ENCODE measurements around the gene FARP2.

Gene FARP2, protein sequence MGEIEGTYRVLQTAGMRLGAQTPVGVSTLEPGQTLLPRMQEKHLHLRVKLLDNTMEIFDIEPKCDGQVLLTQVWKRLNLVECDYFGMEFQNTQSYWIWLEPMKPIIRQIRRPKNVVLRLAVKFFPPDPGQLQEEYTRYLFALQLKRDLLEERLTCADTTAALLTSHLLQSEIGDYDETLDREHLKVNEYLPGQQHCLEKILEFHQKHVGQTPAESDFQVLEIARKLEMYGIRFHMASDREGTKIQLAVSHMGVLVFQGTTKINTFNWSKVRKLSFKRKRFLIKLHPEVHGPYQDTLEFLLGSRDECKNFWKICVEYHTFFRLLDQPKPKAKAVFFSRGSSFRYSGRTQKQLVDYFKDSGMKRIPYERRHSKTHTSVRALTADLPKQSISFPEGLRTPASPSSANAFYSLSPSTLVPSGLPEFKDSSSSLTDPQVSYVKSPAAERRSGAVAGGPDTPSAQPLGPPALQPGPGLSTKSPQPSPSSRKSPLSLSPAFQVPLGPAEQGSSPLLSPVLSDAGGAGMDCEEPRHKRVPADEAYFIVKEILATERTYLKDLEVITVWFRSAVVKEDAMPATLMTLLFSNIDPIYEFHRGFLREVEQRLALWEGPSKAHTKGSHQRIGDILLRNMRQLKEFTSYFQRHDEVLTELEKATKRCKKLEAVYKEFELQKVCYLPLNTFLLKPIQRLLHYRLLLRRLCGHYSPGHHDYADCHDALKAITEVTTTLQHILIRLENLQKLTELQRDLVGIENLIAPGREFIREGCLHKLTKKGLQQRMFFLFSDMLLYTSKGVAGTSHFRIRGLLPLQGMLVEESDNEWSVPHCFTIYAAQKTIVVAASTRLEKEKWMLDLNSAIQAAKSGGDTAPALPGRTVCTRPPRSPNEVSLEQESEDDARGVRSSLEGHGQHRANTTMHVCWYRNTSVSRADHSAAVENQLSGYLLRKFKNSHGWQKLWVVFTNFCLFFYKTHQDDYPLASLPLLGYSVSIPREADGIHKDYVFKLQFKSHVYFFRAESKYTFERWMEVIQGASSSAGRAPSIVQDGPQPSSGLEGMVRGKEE

DNA sequence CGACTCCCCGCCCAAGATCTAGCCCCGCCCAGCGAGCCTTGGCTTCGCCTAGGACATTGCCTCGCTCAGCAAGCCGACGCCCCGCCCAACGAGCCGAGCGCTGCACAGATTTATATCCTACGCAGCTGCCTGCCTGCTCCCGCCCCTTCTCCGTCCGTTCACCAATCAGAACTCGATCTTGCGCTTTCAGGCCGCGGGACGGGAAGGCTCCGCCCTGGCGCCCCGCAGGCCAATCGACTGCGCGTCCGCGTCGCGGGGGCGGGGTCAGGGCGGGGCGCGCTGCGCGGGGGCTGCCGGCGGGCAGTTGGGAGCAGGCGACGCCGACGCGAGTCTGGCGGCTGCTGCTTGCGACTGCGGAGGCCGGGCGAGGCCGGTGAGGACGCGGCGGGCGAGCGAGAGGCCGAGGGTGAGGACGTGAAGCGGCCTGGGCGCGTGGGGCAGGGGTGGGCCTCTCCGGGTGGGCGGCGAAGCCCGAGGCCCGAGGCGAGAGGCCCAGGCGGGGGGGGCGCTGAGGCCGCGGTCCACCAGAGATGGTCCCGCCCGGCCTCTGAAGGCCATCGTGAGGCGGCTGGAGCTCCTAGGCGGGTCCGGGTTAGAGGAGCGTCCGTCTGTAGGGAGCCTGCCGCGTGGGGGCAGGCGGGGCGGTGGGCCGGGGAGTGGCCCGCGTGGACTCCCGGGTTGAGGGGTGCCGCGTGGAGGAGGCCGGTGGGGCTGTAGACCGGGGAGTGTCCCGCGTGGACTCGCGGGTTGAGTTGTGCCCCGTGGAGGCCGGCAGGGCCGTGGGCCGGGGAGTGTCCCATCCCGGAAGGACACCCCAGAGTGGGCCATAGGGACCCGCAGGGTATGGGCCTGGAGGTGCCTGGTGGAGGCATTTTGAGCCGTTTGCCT is at the start of gene FARP2:
Gene FARP2, plus strand, starts transcription at position 303 of the 888 bp plus-strand sequence. CDS start 16,823 bp downstream, outside the sequence.
- Mint-ChIP-seq H3K9me3 (no peaks in the 10 kb centered on the region), H3K27ac (peak within 1 kb of the TSS; percentile 75), H3K36me3 (ENCODE audit: low read depth) (peaks cover 36% of the 10 kb centered on the region), H3K4me3 (peak within 1 kb of the TSS; percentile 85), H3K27me3 (no peaks in the 10 kb centered on the region), H3K4me1 (ENCODE audit: low read depth) (peaks cover 33% of the 10 kb centered on the region)

DNA sequence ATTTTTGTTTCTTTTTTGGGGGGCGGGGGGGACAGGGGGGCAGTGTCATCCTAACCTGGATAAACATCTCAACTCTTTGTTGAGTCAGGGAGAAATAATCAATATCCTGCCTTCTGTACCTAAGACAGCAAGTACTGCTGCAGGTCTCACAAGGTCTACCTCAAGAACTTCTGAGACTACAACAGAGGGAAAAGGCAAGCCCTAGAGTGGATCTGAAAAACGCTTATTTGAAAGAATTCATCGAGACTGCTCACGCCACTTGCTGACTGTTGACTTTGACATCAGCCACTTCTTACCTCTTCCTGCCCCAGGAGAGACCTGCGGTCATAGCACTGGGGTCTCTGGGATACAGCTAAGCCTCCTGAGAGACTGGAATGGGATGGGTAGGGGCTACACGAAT is 49.0 kb upstream of the FARP2 start:
- no peak overlapping the region for H3K27ac Mint-ChIP-seq
- no peaks in the 10 kb centered on the region for H3K27me3 Mint-ChIP-seq
- no peaks in the 10 kb centered on the region for H3K9me3 Mint-ChIP-seq
- H3K4me3 Mint-ChIP-seq = no peak overlapping the region
- peaks cover 16% of the 10 kb centered on the region for H3K36me3 Mint-ChIP-seq (ENCODE audit: low read depth)
- H3K4me1 Mint-ChIP-seq (ENCODE audit: low read depth) = peaks cover 86% of the 10 kb centered on the region

DNA sequence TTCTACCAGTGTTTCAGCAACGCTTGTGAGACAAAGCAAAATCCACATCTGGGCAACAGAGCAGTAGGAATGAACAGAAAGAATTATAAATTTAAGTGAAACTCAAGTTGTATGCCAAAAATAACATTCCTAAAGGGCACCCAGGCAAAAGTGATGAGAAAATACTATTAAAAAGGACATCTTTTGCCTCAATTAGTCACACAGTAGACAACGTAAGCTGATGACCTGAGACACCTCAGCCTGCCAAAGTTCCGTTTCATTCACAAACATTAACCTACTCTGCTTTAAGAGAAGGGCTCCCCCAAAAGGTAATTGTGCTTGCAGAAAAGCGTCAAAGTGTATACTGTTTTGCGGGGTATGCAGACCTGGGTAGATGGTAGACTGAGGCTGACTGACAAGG is 47.8 kb upstream of the FARP2 start:
- Mint-ChIP-seq H3K4me3 (no peak overlapping the region), H3K27ac (peak overlapping the region; percentile 86), H3K36me3 (ENCODE audit: low read depth) (peaks cover 16% of the 10 kb centered on the region), H3K9me3 (no peaks in the 10 kb centered on the region), H3K4me1 (ENCODE audit: low read depth) (peaks cover 89% of the 10 kb centered on the region), H3K27me3 (no peaks in the 10 kb centered on the region)

DNA sequence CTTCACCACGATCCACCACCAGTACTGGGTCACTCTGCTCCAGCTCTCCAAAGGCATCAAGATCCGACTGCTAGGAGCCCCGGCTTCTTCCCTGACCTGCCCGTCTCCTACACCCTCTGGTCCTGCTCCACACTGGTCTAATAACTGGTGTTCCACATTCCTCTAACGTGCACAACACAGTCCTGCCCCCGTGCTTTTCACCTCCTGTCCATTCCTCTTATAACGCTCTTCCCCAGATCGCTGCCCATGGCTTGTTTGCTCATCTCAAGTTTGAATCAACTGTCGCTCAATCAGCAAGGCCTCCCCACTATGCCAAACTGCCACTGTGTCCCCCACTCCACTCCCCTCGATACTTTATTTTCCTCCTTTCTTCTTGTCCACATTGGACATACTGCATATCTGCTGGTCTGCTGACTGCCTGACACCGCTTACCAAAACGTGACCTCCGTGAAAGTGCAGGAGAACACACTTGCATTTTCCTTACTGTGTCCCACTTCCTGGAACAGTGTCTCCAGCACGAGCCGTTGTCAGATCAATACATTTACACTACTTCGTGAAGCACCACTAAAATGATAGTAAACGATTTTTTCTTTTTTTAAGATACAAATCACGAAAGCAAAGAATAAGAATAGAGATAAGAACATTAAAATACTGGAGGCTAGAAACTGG is 47.1 kb upstream of the FARP2 start:
- H3K36me3 Mint-ChIP-seq (ENCODE audit: low read depth) = peaks cover 16% of the 10 kb centered on the region
- H3K27me3 Mint-ChIP-seq = no peaks in the 10 kb centered on the region
- H3K9me3 Mint-ChIP-seq = no peaks in the 10 kb centered on the region
- H3K4me3 Mint-ChIP-seq = peak overlapping the region; percentile 63
- peak overlapping the region; percentile 86 for H3K27ac Mint-ChIP-seq
- H3K4me1 Mint-ChIP-seq (ENCODE audit: low read depth) = peaks cover 89% of the 10 kb centered on the region

DNA sequence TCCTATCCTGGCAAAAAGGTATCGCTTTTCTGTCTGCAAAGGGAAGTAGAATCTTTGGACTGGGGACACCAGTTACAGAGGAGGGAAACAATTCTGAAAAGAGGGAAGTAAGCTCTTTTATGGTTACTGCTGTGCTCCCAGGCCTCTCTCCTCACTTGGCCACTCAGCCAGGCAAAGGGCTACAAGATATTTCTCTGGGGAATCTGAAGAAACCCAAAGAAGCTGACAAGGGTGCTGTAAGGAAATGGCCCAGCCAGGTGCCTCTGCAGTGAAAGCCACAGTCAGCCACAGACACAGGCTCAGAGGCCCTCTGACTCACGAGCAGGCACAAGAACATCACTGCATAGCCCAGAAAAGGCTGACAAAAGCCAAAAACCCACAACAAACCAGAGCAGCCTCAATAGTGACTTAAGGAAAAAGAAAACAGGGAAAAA is 46.4 kb upstream of the FARP2 start:
- Mint-ChIP-seq H3K9me3 (no peaks in the 10 kb centered on the region), H3K36me3 (ENCODE audit: low read depth) (peaks cover 16% of the 10 kb centered on the region), H3K27ac (peak overlapping the region; percentile 86), H3K4me1 (ENCODE audit: low read depth) (peaks cover 90% of the 10 kb centered on the region), H3K4me3 (peak overlapping the region; percentile 63), H3K27me3 (no peaks in the 10 kb centered on the region)

DNA sequence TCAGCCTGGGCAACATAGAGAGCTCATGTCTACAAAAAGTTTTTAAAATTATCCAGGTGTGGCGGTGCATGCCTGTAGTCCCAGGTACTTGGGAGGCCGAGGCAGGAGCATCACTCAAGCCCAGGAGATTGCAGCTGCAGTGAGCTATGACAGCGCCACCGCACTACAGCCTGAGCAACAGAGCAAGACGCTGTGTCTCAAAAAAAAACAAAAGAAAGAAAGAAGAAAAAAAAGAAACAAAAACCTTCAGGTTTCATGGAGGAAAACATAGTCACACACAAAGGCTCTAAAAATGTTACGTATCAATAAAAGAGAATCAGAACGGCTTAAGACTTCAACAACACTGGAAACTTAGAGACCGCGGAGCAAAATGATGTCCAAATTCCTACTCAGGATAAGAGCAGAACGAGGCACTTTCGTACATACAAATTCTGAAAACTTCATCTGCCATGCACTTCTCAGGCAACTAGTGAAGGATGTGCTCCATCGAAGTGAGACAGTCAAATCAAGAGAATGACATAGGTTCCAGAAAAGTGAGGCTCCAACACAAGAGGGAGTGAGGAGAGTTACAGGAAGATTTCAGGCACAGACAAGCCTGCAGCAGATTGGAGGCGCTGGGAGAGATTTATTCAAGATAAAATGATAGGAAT is 45.0 kb upstream of the FARP2 start:
- peaks cover 16% of the 10 kb centered on the region for H3K36me3 Mint-ChIP-seq (ENCODE audit: low read depth)
- H3K9me3 Mint-ChIP-seq = no peaks in the 10 kb centered on the region
- peak overlapping the region; percentile 10 for H3K4me3 Mint-ChIP-seq
- peak overlapping the region; percentile 66 for H3K27ac Mint-ChIP-seq
- H3K4me1 Mint-ChIP-seq (ENCODE audit: low read depth) = peaks cover 77% of the 10 kb centered on the region
- H3K27me3 Mint-ChIP-seq = no peaks in the 10 kb centered on the region

DNA sequence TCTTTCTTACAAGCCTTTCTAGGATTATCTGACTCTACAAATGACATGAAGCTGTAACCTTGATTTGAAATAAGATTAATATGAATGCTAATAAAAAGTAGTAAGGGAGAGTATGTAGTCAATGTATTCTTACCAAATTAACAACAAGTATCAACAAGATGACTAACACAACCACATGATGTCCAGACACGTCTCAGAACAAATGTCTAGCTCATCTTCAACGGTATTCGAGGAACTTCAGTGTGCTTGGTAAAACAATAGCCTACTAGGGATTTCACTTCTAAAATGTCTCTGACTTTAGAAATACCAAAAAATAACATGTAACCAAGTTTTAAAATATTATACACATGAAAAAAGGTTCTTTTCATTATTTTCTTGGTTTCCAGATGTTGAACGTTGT is 44.0 kb upstream of the FARP2 start:
- Mint-ChIP-seq H3K27ac (peak overlapping the region; percentile 28), H3K4me1 (ENCODE audit: low read depth) (peaks cover 78% of the 10 kb centered on the region), H3K4me3 (no peak overlapping the region), H3K9me3 (no peaks in the 10 kb centered on the region), H3K27me3 (no peaks in the 10 kb centered on the region), H3K36me3 (ENCODE audit: low read depth) (peaks cover 22% of the 10 kb centered on the region)

DNA sequence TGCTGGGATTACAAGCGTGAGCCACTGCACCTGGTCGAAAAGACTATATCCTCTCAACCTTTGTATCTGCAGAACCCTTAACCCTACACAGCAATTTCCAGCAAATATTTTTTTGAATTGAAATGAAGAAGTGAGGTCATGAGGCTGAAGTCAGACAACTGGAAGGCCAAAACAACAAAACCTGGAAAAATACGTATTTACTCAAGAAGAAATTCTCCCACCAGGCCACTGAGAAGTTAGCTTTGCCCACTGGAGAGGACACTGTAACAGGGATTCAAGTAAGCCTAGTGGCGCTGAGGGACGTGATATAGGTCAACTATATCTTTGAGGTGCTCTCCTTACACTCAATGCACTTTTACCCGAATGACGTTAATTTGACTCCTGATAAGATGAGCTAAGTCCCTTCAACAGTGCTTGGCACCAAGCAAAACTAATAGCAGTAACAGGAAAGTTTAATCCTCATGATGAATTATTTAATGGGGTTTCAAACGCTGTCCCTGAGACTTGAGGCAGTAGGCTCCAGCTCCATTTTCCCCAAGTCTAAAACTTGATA is 42.5 kb upstream of the FARP2 start:
- H3K4me3 Mint-ChIP-seq = peak overlapping the region; percentile 98
- H3K27ac Mint-ChIP-seq = peak overlapping the region; percentile 92
- H3K36me3 Mint-ChIP-seq (ENCODE audit: low read depth) = peaks cover 27% of the 10 kb centered on the region
- peaks cover 78% of the 10 kb centered on the region for H3K4me1 Mint-ChIP-seq (ENCODE audit: low read depth)
- no peaks in the 10 kb centered on the region for H3K9me3 Mint-ChIP-seq
- no peaks in the 10 kb centered on the region for H3K27me3 Mint-ChIP-seq

DNA sequence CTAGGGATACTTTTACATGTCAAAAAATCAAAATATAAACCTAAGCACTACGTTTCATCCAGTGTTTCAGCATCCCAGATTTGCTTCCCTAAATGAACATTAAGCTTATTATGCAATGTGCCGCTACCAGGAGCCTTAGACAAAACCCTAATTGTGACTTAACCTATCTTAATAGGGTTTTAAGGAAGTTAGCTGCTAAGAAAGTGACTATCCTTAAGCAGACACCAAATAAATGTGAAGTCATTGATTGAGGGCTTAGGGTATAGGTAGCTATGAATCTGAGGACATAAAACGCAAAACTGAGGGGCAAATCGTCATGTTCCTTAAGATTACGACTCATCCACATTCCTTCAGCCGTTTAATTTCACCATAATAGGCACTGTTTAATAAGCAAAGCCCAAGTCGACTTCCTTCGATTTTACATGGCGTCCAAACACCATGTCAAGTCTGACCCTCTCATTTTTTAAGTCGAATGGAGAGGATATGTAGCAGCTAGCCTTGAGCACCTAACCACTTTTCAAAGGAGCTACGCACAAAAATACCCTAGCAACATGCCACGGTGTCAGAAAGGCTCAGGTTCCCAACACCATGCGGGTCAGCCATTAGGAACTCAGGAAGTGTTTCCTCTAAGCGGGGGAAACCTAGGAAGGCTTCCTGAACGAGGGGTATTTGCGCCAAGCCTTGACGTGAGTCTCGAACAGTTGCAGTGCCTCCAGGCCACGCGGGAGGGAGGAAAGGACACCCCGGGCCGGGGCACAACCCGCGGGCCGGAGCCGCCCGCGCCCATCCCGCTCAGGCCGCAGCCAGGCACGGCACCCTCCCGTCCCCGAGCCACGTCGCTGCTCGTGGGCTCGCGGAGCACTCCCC is 41.6 kb upstream of the FARP2 start:
- peaks cover 26% of the 10 kb centered on the region for H3K36me3 Mint-ChIP-seq (ENCODE audit: low read depth)
- no peaks in the 10 kb centered on the region for H3K9me3 Mint-ChIP-seq
- peaks cover 77% of the 10 kb centered on the region for H3K4me1 Mint-ChIP-seq (ENCODE audit: low read depth)
- H3K27me3 Mint-ChIP-seq = no peaks in the 10 kb centered on the region
- peak overlapping the region; percentile 92 for H3K27ac Mint-ChIP-seq
- peak overlapping the region; percentile 98 for H3K4me3 Mint-ChIP-seq

DNA sequence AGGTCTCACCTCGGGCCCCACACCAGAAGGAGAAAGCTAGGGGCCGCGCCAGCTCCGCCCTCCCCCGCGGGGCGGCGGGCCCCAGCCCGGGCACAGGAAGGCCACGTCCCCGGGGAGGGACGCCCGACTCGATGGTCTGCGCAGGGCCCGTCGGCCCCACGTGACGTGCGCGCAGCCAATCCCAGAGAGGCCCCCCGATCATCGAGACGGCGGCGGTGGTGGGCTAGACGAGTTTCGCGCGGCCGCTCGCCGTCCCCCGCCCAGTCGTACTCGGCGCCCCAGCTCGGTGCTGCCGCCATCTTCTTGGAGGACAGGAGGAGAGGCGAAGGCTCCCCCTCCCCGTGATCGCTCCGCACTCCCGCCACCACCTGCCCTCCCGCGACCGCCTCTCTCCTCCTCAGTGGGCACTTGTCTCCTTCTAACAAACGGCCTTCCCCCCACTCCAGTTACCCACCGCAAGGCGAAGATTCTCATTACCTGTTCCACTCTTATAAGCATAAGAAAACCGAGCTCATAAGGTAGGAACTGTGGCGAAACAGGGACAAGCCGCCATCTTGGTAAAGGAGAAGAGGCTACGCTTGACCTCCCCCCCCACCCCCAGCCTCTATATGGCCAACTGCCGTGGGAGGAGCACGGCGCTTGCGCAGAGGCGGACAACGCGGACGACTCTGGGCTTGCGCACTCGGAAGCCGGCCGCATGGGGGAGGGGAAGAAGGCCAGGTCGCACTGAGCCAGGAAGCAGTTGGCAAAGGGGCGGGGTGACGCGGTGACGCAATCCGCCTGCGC is 40.8 kb upstream of the FARP2 start, which contains the start of gene HDLBP:
Gene HDLBP, minus strand, starts transcription at position 580 of the 786 bp plus-strand sequence. CDS start 48,803 bp downstream, outside the sequence.
- peak within 1 kb of the TSS; percentile 99 for H3K27ac Mint-ChIP-seq
- peaks cover 32% of the 10 kb centered on the region for H3K36me3 Mint-ChIP-seq (ENCODE audit: low read depth)
- no peaks in the 10 kb centered on the region for H3K9me3 Mint-ChIP-seq
- peak within 1 kb of the TSS; percentile 98 for H3K4me3 Mint-ChIP-seq
- H3K27me3 Mint-ChIP-seq = no peaks in the 10 kb centered on the region
- H3K4me1 Mint-ChIP-seq (ENCODE audit: low read depth) = peaks cover 77% of the 10 kb centered on the region

DNA sequence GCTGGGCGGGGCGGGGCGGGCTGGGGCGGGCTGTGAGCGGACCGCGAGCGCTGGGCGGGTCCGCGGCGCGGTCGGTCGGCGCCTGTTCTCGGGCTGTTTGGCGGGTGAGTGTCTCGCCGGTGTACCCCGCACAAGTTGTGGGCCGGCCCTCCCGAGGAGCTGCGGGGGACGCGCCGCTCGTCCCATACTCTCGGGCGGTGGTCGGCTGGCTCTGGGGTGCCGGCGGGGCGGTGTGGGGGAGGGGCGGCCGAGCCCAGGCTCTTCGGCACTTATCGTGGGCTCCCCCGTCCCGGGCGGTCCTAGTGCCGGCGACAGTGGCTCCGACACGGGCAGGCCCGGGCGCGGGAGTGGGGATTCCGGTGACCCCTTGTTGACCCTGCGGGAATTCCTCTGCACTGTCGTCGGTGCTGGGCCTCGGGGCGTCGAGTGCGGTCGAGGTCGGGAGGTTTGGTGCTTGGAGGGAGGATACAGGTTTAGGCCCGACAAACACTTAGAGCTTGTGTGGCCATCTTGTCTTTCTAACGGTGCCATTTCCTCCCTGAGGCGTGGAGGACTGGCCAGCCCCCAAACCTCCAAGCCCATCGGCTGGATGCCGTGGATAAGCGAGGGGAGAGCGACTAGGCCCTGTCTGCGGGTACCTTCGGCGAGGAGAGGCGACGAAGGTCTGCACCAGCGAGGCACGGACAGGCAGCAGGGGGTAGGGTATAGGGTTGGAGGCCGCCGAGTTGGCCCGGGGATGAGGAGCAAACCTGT is 40.0 kb upstream of the FARP2 start, which contains the start of gene SEPTIN2:
Gene SEPTIN2, plus strand, starts transcription at position 47 of the 753 bp plus-strand sequence. CDS start 8,308 bp downstream, outside the sequence.
- Mint-ChIP-seq H3K27me3 (no peaks in the 10 kb centered on the region), H3K4me1 (ENCODE audit: low read depth) (peaks cover 77% of the 10 kb centered on the region), H3K36me3 (ENCODE audit: low read depth) (peaks cover 38% of the 10 kb centered on the region), H3K4me3 (peak within 1 kb of the TSS; percentile 98), H3K9me3 (no peaks in the 10 kb centered on the region), H3K27ac (peak within 1 kb of the TSS; percentile 99)

Measured in stimulated activated naive CD8-positive, alpha-beta T cell treated with anti-CD3 and anti-CD28 coated beads, Interleukin-15, Interleukin-2, amounts not matched to agents 100 ng/mL and 50 ng/mL, for 24 hours (primary cell).